ENCODE data around the gene SQSTM1. TPM values are rescaled to one million over a fixed set of nuclear protein-coding genes. Genes with fewer than 3 reads are reported as not detected.

Gene SQSTM1
- total RNA-seq, 1 experiment from 2014 or later, result 341 TPM

- Histone ChIP-seq H3K4me1 (ENCODE audit: insufficient read depth, low read length) (peaks cover 3% of the 10 kb centered on the region; the same call in 1 of the 2 replicates), H4K20me1 (ENCODE audit: low read length) (peaks cover 3% of the 10 kb centered on the region; the same call in 1 of the 2 replicates), H3K9me3 (ENCODE audit: low read length) (no peaks in the 10 kb centered on the region), H3K4me2 (ENCODE audit: low read length) (no peak overlapping the region), H3K36me3 (ENCODE audit: low read depth, low read length) (peaks cover 56% of the 10 kb centered on the region), H2AFZ (ENCODE audit: low read length) (no peak overlapping the region), H3K79me2 (ENCODE audit: low read length) (peaks cover 9% of the 10 kb centered on the region; the same call in 1 of the 2 replicates), H3K4me3 (ENCODE audit: low read length) (no peak overlapping the region), H3K9me2 (replicated peaks; ENCODE audit: low read length) (no peaks in the 10 kb centered on the region), H3K9ac (ENCODE audit: low read length) (no peak overlapping the region), H3K27ac (ENCODE audit: low read length) (no peak overlapping the region), H3K27me3 (ENCODE audit: low read length) (no peaks in the 10 kb centered on the region), H3F3A (ENCODE audit: low read length, unreplicated experiment) (no peaks in the 10 kb centered on the region)
- intact Hi-C loops (cut with micrococcal nuclease), result no loop called here
- DNase-seq, result no peak
- CTCF ChIA-PET, result no interaction called here
- TF ChIP-seq CTCF (conservative IDR thresholded peaks at IDR 0.05; ENCODE audit: low read depth, low read length), result no peak
- TF ChIP-seq EZH2 (IDR thresholded peaks at IDR 0.05; ENCODE audit: low read length, unreplicated experiment), result no peak
- TF ChIP-seq EZH2phosphoT487 (IDR thresholded peaks at IDR 0.05; ENCODE audit: borderline replicate concordance, low read length), result no peak
- no peak for ATAC-seq
- no TSS peak for BruUV-seq (replicated peaks)
- POLR2A ChIA-PET (ENCODE audit: unreplicated experiment), result no interaction called here
Observed at GRCh38 chr5:179830818-179831468, 10.2 kb downstream of the SQSTM1 start.

- ChIA-PET CTCF (no interaction called here), POLR2A (ENCODE audit: unreplicated experiment) (no interaction called here)
- Histone ChIP-seq H3K4me2 (ENCODE audit: low read length) (no peak overlapping the region), H3F3A (ENCODE audit: low read length, unreplicated experiment) (peaks cover 6% of the 10 kb centered on the region), H3K27ac (ENCODE audit: low read length) (no peak overlapping the region), H3K27me3 (ENCODE audit: low read length) (no peaks in the 10 kb centered on the region), H4K20me1 (ENCODE audit: low read length) (peaks cover 3% of the 10 kb centered on the region; the same call in 1 of the 2 replicates), H3K9me3 (ENCODE audit: low read length) (no peaks in the 10 kb centered on the region), H3K4me3 (ENCODE audit: low read length) (no peak overlapping the region), H2AFZ (ENCODE audit: low read length) (no peak overlapping the region), H3K9me2 (replicated peaks; ENCODE audit: low read length) (no peaks in the 10 kb centered on the region), H3K79me2 (ENCODE audit: low read length) (peaks cover 9% of the 10 kb centered on the region; the same call in 1 of the 2 replicates), H3K9ac (ENCODE audit: low read length) (no peak overlapping the region), H3K4me1 (ENCODE audit: insufficient read depth, low read length) (peaks cover 3% of the 10 kb centered on the region; the same call in 1 of the 2 replicates), H3K36me3 (ENCODE audit: low read depth, low read length) (peaks cover 62% of the 10 kb centered on the region)
- TF ChIP-seq CTCF (conservative IDR thresholded peaks at IDR 0.05; ENCODE audit: low read depth, low read length), result no peak
- no peak for TF ChIP-seq EZH2 (IDR thresholded peaks at IDR 0.05; ENCODE audit: low read length, unreplicated experiment)
- no peak for TF ChIP-seq EZH2phosphoT487 (IDR thresholded peaks at IDR 0.05; ENCODE audit: borderline replicate concordance, low read length)
- DNase-seq, result no peak
- no peak for ATAC-seq
- intact Hi-C loops (cut with micrococcal nuclease), result no loop called here
- BruUV-seq (replicated peaks), result no TSS peak
Observed at GRCh38 chr5:179832039-179832745, 11.5 kb downstream of the SQSTM1 start.

Measured in PC-3 (cell line).